MCF 10A (cell line): ENCODE data around the gene DCAF5. TPM values are rescaled to one million over a fixed set of nuclear protein-coding genes. Genes with fewer than 3 reads are reported as not detected.

Experiments
- BruUV-seq: library from RNA; stranded (reverse); fragments of 400-500 nt; replicated peaks from 2 replicates; lab custom pipeline; 2021; lab: Mats Ljungman, UMichigan
- CTCF ChIA-PET: fragments of 300-600 bp; sonication (Branson Sonifier 250); formaldehyde crosslinking; extraction: SDS; loops from one replicate; lab custom pipeline; 2021; ENCODE audit warnings: antibody characterized with exemption, inconsistent platforms; lab: Yijun Ruan, JAX
- POLR2A ChIA-PET: fragments of 300-600, 350-650 bp; sonication (Branson Sonifier 250); formaldehyde crosslinking; extraction: SDS; loops from one replicate; lab custom pipeline; 2020; ENCODE audit warnings: antibody characterized with exemption, inconsistent platforms; lab: Yijun Ruan, JAX
- DNase-seq: peaks from one replicate; pipeline ENCODE4 v3.0.0-alpha.2; 2018; ENCODE audit not compliant: unreplicated experiment
- H3K27ac Mint-ChIP-seq: one replicate; pipeline ENCODE4 v1.8.0; 2022; ENCODE audit warnings: mild to moderate bottlenecking, low read depth, mixed read lengths; ENCODE audit not compliant: unreplicated experiment
- H3K27me3 Mint-ChIP-seq: one replicate; pipeline ENCODE4 v1.8.0; 2022; ENCODE audit warnings: mixed read lengths; ENCODE audit not compliant: insufficient read depth, unreplicated experiment
- H3K36me3 Mint-ChIP-seq: one replicate; pipeline ENCODE4 v1.8.0; 2022; ENCODE audit warnings: mild to moderate bottlenecking, moderate library complexity, mixed read lengths; ENCODE audit not compliant: insufficient read depth, unreplicated experiment
- H3K4me1 Mint-ChIP-seq: one replicate; pipeline ENCODE4 v1.8.0; 2022; ENCODE audit warnings: mixed read lengths; ENCODE audit not compliant: insufficient read depth, unreplicated experiment
- H3K4me3 Mint-ChIP-seq: one replicate; pipeline ENCODE4 v1.8.0; 2022; ENCODE audit warnings: mild to moderate bottlenecking, moderate library complexity, mixed read lengths; ENCODE audit not compliant: unreplicated experiment
- H3K9me3 Mint-ChIP-seq: one replicate; pipeline ENCODE4 v1.8.0; 2022; ENCODE audit warnings: mixed read lengths; ENCODE audit not compliant: unreplicated experiment
- intact Hi-C: fragments of 100-400 bp; cut with micrococcal nuclease; formaldehyde crosslinking; loops from 2 replicates; pipeline ENCODE4 v1.14.1; 2022
- total RNA-seq: library from RNA; stranded (reverse); gene quantifications from 2 replicates; pipeline ENCODE4 v1.2.3, GENCODE V29; 2022
- TF ChIP-seq, protein P1 (sequence below): fragments of 200-600 bp; IDR thresholded peaks from one replicate; pipeline ENCODE4 v1.8.0; 2022; ENCODE audit warnings: antibody characterized with exemption, mild to moderate bottlenecking; ENCODE audit not compliant: unreplicated experiment

Gene DCAF5
- total RNA-seq, 1 experiment from 2014 or later, result 37.7 TPM

DNA sequence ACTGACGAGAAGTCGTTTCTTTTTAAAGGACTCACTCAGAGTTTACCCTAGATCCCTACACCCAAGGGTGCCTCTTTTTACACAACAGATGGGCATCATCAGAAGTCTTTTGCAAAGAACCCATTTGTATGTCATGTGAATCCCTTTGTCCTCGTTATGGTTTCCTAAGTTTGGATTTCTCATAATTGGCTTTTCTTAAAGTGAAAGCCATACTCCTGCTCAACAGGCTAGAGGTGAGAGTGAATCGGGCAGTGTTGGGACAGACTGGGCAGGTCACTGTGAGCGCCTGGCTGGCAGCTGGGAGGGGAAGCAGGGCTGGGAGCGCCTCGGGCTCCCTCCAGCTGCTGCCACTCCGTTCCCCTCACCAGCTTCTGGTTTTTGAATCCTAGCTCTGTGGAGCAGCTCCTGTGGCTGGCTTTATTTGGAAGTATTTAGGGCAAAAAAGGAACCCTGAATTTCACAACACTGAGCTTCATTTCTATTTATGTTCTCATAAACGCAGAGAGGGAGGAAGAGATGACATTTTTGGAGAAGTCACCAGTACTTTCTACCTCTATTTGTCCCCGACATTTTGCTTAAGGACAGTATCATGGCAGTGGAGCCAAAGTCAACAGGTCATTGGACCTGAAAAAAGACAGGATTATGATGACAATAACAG, 110.0 kb downstream of the DCAF5 start:
- Mint-ChIP-seq H3K9me3 (no peaks in the 10 kb centered on the region), H3K4me1 (peaks cover 35% of the 10 kb centered on the region), H3K27me3 (no peaks in the 10 kb centered on the region), H3K4me3 (no peak overlapping the region), H3K27ac (no peak overlapping the region), H3K36me3 (no peaks in the 10 kb centered on the region)
- BruUV-seq, result no TSS peak
- ChIA-PET CTCF (interaction anchor here (0.6 to 1.6 kb wide), 4 partner anchors 65 to 1109 kb away, joined by 3 to 8 read pairs (median 4); no protein-coding TSS in a partner anchor), POLR2A (interaction anchor here (1.0 kb wide), 1 partner anchor 103 kb away, joined by 3 read pairs; no protein-coding TSS in a partner anchor)
- intact Hi-C loops, result no loop called here
- DNase-seq, result no peak
- TF ChIP-seq, protein P1, sequence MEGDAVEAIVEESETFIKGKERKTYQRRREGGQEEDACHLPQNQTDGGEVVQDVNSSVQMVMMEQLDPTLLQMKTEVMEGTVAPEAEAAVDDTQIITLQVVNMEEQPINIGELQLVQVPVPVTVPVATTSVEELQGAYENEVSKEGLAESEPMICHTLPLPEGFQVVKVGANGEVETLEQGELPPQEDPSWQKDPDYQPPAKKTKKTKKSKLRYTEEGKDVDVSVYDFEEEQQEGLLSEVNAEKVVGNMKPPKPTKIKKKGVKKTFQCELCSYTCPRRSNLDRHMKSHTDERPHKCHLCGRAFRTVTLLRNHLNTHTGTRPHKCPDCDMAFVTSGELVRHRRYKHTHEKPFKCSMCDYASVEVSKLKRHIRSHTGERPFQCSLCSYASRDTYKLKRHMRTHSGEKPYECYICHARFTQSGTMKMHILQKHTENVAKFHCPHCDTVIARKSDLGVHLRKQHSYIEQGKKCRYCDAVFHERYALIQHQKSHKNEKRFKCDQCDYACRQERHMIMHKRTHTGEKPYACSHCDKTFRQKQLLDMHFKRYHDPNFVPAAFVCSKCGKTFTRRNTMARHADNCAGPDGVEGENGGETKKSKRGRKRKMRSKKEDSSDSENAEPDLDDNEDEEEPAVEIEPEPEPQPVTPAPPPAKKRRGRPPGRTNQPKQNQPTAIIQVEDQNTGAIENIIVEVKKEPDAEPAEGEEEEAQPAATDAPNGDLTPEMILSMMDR, result no peak

DNA sequence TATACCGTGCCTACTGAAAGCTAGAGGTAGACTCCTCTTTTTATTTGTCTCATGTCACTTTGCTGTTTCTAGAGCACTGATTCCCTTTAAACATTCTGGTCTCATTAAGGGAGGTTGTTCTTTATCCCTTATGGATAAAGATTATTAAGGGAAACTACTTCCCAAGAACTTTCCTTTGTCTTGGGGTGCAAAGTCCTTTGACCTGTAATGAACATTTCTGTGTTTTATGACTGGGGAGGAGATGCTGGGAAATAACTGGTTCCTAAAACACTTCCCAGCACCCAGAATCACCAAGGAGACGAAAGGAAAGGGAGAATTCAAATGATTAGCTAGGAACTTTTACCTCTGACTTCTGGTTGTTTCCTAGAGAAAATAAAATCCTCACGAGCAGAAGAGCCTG, 110.6 kb downstream of the DCAF5 start:
- Mint-ChIP-seq H3K4me3 (no peak overlapping the region), H3K4me1 (peaks cover 35% of the 10 kb centered on the region), H3K36me3 (no peaks in the 10 kb centered on the region), H3K27ac (no peak overlapping the region), H3K9me3 (no peaks in the 10 kb centered on the region), H3K27me3 (no peaks in the 10 kb centered on the region)
- CTCF ChIA-PET, result interaction anchor here (0.6 to 1.6 kb wide), 5 partner anchors 64 to 1108 kb away, joined by 3 to 8 read pairs (median 4); no protein-coding TSS in a partner anchor
- POLR2A ChIA-PET, result no interaction called here
- intact Hi-C loops, result no loop called here
- no peak for DNase-seq
- no TSS peak for BruUV-seq
- TF ChIP-seq, protein P1, result no peak

DNA sequence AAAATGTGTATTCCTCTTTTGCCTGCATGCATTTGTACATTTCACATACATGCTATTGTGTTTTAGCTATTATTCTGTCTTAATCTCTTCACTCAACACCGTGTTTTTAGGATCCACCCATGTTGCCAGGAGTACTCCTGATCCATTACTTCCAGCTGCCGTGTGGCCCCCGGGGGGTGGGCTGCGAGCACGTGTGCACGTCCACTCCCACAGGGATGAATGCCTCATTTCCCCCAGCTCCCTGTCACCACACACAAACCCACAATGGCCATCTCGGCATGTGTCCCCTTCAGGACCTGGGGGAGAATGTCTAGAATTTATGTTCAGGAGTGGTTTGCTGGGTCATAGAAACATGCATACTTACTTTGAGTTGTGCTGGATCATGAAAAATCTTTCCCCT, 111.1 kb downstream of the DCAF5 start:
- Mint-ChIP-seq H3K4me3 (no peak overlapping the region), H3K36me3 (no peaks in the 10 kb centered on the region), H3K9me3 (no peaks in the 10 kb centered on the region), H3K4me1 (peaks cover 35% of the 10 kb centered on the region), H3K27ac (no peak overlapping the region), H3K27me3 (no peaks in the 10 kb centered on the region)
- intact Hi-C loops, result no loop called here
- TF ChIP-seq, protein P1, result no peak
- ChIA-PET CTCF (interaction anchor here (0.7 to 1.0 kb wide), 2 partner anchors 158 to 197 kb away, joined by 4 to 6 read pairs; no protein-coding TSS in a partner anchor), POLR2A (no interaction called here)
- DNase-seq, result no peak
- BruUV-seq, result no TSS peak

DNA sequence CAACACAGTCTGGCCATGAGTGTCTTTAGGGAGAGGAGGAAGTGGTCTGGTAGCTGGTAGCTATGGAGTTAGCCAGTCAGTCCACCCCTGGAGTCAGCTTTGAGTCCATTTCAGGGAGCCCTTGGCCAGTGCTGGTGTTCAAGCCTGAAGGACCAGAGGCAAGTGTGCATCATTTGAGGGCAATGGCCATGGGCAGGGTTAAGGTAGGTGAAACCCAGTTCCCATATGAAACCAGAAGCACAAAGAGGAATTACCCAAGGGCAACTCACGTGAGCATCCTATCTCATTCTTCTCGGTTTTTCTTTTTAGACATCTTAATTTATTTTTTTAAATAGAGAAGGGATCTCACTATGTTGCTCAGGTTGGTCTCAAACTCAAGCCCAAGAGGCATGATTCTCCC, 112.6 kb downstream of the DCAF5 start:
- H3K27ac Mint-ChIP-seq, result no peak overlapping the region
- peaks cover 29% of the 10 kb centered on the region for H3K4me1 Mint-ChIP-seq
- intact Hi-C loops, result no loop called here
- H3K4me3 Mint-ChIP-seq, result no peak overlapping the region
- BruUV-seq, result no TSS peak
- H3K9me3 Mint-ChIP-seq, result no peaks in the 10 kb centered on the region
- ChIA-PET POLR2A (no interaction called here), CTCF (interaction anchor here (0.6 kb wide), 1 partner anchor 1191 kb away, joined by 3 read pairs; no protein-coding TSS in a partner anchor)
- H3K27me3 Mint-ChIP-seq, result no peaks in the 10 kb centered on the region
- TF ChIP-seq, protein P1, result no peak
- no peaks in the 10 kb centered on the region for H3K36me3 Mint-ChIP-seq
- no peak for DNase-seq
